PC-9 (cell line): ENCODE data around the gene C10orf95.

Source experiments
- EZH2 ChIP-seq: fragments of 200-600 bp; sonication (generic); IDR thresholded peaks from 2 replicates; pipeline ENCODE4 v1.8.0; 2017; ENCODE audit warnings: antibody characterized with exemption, low read depth
- TF ChIP-seq, protein P1 (sequence below): fragments of 200-600 bp; sonication (generic); conservative IDR thresholded peaks from 2 replicates; pipeline ENCODE4 v1.6.1; 2017; ENCODE audit warnings: mixed run types, antibody characterized with exemption, mild to moderate bottlenecking, moderate library complexity

DNA sequence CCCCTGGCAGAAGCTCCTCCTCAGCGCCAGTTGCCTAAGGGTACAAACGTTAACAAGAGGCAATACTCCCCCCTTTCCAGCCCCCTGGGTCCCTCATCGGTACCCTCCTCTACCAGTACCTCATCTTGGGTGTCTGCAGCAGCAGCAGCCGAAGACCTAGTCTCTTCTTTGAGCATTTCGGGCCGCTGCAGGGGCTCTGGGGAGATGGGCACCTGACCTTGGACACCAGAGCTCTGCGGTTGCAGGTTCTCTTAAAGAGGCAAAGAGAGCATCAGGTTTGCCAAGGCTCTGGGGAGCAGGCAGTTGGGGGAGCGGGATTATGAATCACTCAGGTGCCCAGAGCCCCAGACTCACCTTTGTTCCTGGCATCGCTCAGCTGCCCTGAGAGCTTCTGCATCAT, 27.2 kb downstream of the C10orf95 start:
- TF ChIP-seq EZH2: no peak
- TF ChIP-seq, protein P1, sequence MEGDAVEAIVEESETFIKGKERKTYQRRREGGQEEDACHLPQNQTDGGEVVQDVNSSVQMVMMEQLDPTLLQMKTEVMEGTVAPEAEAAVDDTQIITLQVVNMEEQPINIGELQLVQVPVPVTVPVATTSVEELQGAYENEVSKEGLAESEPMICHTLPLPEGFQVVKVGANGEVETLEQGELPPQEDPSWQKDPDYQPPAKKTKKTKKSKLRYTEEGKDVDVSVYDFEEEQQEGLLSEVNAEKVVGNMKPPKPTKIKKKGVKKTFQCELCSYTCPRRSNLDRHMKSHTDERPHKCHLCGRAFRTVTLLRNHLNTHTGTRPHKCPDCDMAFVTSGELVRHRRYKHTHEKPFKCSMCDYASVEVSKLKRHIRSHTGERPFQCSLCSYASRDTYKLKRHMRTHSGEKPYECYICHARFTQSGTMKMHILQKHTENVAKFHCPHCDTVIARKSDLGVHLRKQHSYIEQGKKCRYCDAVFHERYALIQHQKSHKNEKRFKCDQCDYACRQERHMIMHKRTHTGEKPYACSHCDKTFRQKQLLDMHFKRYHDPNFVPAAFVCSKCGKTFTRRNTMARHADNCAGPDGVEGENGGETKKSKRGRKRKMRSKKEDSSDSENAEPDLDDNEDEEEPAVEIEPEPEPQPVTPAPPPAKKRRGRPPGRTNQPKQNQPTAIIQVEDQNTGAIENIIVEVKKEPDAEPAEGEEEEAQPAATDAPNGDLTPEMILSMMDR: no peak
